Ammon's horn (tissue), 1 donor: ENCODE data around the gene CCDC33.

ENCODE experiments used
- DNase-seq: peaks from one replicate; pipeline ENCODE4 v3.0.0-alpha.2; 2016; ENCODE audit warnings: low spot score

Gene CCDC33

DNA sequence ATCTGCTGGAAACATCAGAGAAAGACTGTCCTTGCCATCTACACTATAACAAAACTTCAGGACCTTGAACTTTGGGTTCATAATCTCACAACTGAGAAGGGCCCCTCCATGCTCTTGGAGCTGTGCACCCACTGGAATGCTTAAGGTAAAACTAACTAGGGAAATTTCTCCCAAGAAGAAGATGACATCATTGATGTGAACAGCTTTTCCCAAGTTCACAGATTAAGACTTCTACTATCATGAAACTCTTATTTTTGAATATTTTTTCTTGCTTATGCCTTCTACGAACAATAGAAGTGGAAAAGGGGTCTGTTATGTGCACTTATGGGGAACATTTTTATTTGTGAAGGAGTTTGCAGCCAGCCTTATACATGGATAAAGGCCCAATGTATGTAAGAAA, 126.4 kb downstream of the CCDC33 start:
- DNase-seq = no peak

DNA sequence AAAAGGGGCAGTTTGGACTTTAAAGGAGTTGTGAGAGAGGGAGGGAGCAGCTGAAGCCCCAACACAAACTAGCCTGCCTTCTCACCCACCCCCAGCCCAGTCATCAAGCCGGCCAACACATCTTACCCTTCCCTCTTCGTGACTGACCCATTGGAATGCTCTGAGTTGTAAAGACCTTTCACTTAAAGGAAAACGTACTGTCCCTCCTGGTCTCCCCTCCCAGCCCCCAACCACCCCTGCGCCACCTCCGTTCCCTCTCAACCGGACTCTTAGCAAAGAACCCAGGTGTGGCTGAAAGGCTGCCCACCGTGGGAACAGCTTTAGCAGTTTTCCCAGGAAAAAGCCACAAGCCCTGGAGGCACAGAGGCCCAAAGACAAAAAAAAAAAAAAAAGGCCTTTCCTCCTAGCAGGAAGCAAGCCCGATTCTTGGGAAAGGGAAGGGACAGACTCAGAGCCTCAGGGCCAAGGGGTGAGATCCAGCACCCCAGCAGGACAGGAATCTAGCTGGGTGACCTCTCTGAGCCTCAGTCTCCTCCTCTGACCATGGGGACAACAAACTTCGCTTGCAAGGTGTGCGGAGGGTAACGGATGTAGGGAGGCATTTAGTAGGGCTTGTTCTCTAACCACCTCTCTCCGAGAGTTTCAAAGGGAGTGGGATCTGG, 128.9 kb downstream of the CCDC33 start:
- no peak for DNase-seq

DNA sequence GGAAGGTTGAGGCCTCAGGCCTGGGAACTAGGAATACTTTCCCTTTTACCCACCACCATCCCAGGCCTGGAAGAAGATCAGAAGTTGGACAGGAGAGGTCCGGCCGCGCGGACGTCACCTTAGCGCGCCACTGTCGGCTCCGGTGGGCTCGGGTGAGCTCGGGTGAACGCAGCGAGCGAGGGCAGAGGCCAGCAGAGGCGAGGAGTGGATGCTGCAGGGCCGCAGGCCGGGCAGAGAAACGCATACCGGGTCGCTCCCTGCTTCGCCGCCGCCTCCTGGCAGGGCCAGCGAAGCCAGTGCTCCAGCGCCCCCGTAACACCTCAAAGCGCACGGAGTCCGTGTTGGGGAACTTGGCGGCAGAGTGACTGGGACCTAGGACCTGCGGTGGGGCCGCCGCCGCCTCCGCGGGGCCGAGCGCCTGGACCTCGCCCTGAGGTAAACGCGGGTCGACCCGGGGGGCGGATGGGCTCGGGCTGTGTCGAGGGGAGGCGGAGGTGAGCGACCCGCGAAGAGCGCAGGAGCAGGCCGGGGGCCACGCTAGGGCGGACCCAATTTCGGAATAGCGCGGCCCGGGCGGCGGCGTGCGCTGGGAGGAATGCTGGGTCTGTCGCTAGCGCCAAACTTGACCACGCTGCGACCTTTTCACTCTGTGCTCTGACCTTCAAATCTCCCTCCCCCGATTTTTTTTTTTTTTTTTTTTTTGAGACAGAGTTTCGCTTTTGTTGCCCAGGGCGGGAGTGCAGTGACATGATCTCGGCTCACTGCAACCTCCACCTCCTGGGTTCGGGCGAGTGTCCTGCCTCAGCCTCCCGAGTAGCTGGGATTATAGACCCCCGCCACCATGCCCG, 129.7 kb downstream of the CCDC33 start:
- DNase-seq = no peak

DNA sequence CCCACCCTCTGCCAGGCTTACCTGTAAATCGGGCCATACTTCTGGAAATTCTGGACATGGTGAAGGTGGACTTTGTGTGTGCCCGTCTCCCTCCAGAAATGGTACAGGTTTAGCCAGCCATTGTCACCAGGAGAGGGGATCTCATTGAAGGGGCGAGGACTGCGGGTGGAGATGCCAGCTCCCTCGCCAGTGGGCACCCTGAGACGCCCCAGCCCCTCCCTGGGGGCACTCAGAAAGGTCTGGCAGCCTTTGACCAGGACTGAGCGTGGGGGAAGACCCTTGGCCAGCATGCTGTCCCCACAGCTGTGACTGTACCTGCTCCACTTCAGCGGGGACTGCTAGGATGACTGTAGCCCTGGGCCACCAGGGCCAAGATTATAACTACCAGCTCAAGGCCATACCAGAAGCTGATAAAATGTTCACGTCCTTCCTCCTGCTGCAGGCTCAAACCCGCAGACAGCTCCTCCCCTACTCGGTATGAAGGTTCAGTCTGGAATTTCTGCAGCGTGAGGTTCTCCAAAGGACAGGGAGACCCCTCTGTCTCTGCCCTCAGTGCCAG, 131.2 kb downstream of the CCDC33 start, which contains the start of gene CYP11A1:
TSS of gene CYP11A1 (minus strand) at position 351 of the 559 bp plus-strand sequence. CDS start at position 290, 61 bp downstream.
- DNase-seq = no peak

DNA sequence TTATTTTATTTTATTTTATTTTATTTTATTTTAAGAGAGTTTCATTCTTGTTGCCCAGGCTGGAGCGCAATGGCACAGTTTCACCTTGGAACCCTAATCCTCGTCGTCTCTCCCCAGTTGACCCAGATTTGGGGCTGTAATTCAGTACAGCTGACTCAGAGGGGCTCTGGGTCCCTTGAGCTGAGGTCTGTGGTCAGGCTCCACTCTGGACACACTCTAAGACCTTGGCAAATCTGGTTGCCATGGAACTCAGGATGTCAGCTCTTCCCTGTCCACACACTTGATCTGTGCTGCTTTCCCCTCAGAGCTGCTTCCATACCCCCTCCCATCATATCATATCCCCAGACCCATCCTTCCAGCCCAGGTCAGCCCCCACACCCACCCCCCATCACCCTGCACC, 132.0 kb downstream of the CCDC33 start:
- DNase-seq = no peak

DNA sequence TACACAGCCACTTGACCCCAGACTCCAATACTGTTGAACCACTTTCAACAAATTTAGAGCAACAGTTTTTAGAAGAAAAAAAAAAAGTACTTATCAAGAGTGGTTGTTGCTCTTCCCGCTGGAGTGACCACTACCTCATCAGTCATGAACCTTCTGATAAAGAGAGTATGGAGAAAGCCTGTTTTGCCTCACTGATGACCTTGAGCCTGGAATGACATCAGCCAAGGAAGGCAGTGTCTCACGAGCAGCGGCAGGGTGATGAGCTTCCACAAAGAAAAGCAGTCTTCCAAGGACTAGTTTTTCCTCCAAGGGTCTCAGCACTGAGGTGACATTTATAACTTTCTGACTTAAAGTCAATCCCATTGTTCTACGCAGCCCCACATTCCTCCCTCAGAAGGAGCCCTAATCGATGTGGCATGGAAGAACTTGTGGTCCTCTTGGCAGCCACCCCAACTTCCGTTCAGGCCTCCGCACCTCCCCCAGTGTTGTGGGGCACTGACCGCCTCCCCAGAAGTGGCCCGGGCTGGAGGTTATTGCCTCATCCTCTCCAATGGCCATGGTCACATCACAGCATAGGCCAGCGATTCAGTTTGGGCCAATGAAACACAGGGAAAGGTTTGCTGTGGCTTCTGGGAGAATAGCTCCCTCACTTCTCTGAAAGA, 133.1 kb downstream of the CCDC33 start:
- no peak for DNase-seq

DNA sequence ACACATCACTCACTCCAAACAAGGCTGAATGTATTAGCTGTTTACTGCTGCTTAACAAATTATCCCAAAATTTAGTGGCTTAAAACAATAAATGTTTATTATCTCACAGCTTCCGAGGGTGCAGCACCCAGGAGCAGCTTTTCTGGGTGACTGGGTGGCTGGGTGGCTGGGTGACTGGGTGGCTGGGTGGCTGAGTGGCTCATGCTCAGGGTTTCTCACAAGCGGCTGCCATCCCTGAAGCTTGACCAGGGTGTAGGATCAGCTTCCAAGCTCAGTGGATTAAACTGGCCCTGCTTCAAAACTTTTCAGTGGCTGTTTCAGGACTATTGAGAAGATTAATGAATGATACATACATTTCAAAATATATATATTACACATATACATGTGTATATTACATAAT, 133.6 kb downstream of the CCDC33 start:
- no peak for DNase-seq

DNA sequence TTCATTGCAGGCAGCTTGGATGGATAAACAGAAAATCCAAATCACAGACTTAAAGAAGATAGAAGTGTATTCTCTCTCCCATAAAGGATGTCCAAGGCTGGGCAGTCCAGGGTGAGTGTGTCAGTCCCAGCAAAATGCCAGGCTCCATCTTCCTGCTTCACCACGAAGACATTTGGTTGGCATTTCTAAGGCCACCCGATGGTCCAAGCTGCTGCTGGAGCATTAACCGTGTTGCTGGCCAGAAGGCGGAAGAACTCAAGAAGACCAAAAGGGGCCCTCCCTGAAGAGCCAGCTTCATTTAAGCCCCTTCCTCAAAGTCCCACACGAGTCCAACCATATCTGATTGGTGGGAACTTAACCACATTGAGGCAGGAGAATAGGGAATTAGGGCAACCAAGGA, 134.3 kb downstream of the CCDC33 start:
- no peak for DNase-seq

DNA sequence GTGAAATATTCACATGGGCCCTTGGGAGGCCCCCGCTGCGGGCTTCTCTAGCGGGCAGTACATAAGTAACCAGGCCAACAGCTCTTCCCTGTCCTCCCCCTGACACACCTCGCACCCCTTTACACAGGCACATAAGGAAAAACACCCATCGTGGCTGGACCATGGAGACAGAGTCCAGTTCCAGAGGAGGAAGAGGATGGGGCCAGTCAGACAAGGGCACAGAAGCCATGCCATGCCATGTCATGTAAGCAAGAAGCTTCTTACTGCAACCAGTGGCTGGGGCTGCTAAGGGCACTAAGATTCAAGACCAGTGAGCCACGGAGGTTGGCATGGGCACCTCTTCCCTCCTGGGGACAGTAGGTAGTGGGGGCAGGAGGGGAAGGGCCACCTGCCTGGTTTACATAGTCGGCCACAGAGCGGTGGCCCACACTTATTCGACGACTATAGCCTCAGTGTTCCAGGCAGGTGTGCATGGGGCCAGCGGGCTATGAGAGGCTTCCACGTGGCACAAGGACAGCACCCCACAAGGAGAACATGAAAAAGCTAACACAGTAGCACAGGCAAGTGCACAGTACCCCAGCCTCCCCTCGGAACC, 137.0 kb downstream of the CCDC33 start:
- no peak for DNase-seq

DNA sequence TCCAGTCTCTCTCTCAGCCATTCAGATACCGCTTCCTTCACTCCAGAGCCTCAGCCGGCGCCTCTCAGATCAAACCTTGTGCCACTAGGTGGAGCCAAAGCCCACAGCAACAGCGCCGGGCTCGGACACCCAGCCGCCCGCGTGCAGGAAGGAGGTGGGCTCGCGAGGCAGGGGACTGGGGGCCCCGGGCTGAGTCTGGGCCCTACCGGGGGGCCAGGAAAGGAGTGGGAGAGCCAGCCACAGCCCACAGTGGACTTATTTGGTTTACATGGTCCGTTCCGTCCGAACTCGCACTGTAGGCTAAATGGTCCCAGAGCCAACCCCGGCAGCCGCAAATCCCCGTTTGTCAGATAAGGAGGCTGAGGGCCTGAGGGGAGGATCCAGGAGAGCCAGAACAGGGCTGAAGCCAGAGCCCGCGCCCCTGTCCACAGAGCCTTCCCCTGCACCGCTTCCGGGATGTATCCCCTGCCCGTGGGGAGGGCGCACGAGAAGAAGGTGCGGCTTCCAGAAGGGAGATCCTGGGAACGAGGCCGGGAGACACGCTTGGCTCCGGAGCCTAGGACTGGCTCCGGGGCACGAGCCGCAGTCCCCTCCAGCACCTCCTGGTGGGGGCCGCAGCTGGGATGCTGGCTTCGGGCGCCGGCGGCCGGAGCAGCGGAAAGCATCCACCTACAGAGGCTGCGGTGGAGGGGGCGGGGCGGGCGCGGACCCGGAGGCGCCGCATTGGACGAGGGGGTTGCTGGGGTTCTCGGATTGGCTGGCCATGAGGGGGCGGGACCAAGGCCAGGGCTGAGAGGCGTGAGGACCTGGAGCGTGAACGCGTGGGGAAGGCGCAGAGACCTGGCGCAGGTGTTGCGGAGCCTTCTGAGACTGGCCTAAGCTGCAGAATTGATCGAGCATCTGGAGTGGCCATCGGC, 137.9 kb downstream of the CCDC33 start:
- peak; percentile 91 for DNase-seq

DNA sequence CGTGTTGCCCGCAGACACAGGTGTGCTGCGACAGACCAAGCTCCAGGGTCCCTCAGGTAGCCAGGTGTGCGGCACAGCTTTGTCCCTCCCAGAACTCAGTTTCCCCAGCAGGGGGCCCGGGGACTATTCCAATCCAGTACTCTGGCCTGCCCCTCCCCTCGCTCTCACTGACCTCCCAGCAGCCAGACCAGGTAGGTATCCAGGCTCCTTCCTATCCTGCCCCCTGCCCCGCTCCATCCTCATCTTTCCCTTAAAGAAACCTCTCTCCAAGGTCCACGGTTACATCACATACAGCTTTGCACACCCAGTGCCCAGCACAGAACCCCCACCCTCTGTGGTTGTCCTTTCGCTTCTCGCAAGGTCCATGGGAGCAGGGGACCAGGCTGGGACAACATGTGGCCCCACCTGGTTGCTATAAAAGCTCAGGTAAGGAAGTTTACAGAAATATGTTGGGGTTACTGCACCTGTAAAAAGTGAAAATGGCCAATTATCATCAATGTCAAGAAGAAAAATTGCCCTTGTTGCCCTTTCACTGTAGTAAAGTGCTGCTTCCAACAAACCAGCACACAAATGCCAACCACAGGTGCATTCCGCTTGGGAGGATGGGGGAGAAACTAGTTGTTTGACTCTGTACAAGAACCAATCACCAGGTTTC, 138.6 kb downstream of the CCDC33 start:
- DNase-seq = no peak

DNA sequence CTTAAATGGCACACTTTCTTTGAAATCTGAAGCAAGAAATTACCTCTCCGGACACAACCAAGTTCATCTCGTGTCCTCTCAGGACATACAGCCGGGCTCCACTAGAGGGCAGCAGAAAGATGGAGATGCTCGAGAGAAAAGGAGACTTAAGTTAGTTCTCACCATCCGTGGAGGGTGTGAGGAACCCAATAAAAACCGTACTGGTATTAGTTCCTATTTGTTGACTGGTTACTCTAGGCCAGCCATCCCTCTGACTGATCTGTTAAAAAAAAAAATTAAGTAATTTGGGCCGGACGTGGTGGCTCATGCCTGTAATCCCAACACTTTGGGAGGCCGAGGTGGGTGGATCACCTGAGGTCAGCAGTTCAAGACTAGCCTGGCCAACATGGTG, 139.2 kb downstream of the CCDC33 start:
- DNase-seq = peak; percentile 84

DNA sequence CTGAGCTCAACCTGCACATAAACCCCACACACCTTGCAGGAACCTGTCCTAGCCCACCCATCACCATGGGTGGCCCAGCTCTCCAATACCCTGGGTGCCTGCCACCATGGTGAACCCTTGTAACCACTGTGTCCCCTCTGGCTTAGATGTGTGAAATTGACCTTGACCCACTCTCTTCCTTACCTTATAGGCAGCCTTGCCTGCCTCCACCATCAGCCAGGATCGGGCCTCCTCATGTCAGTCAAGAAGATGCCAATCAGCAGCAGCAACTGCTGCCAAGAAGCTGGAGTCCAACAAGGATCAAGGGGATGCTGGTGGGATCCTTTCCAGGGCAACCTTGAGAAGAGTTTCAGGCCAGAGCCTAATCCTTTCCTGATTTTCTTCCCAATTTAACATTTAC, 140.1 kb downstream of the CCDC33 start:
- DNase-seq = no peak

DNA sequence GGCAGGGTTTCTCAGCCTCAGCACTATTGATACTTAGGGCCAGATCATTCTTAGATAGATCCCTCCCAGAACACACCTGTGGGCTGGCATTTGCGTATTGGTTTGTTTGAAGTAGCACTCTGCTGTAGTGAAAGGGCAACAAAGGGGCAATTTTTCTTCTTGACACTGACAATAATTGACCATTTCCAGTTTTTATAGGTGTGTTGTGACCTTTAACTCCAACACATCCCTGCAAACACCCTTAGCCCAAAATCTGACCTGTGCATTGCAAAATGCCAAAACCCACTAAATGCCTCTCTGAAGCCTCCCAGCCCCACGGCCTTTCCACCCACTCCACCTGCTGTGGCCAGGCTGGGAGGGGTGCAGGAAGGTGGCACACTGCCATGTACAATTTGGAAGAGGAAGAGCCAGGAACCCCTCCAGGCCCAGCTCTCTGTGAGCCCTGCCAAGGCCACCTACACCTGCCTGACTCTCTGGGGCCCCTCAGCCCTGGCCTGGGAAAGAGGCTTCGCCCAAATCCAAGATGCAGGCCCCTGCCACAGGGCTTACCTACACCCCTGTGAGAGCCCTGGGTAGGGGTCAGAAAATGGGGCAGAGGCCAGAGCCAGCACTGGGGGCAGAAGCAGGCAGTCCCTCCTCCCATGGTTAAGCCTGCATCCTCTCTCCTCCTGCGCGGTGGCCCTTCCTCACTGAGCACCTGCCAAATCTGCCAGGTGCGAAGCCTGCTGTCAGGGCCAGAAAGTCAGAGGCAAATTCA, 140.9 kb downstream of the CCDC33 start:
- DNase-seq = no peak

DNA sequence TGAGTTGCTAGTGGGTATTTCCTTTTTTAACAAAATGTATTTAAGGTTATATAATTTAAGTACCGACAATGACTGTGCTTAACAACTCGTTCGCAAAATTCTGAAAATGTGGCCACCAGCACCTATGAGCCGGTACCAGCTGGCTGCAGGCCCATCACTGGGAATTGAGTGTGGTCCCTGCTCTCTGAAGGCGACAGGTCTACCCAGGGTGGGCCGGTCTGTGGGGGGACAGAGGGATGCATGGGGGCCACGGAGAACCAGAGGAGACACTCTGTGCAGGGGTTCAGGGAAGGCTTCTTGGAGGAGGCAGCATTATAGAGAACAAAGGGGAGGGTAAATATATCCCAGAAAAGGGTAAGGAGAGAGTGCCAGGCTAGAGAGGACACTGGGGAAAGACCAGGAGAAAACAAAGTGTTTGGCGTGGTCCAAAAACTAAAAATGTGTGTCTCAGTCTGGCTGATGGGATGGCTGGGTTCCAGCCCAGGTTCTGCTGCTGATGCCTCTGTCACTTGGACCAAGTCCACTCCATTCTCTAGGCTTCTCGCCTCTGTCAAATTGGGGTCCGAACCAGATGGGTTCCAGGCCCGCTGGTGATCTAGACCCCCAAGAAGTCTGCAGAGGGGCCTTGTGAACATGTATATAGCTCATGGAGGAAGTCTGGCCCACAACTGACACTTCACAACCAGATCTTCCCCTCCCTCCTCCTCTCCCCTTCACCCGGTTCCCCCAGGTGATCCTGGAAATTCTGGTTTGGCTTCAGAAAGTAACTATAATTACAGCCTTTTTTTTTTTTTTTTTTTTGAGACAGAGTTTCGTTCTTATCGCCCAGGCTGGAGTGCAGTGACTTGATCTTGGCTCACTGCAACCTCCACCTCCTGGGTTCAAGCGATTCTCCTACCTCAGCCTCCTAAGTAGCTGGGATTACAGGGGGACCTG, 142.0 kb downstream of the CCDC33 start:
- DNase-seq = no peak

DNA sequence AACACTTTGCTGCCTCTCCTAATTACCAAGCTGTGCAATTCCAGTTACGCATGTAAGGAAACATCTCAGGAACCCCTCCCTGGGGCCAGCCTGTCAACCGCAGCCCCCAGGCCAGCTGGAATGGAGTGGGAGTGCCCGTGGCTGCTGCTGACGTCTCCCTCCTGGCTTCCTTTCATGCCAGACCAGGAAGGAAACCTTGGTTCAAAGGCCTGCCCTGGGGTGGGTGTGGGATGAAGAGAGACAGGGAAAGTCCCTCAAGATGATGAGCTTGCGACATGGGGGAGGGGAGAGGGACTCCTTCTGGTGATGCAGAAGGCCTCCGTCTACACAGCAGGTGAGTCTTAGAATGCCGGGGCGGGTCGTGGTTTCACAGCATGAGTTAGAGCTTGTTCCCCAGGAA, 142.7 kb downstream of the CCDC33 start:
- no peak for DNase-seq

DNA sequence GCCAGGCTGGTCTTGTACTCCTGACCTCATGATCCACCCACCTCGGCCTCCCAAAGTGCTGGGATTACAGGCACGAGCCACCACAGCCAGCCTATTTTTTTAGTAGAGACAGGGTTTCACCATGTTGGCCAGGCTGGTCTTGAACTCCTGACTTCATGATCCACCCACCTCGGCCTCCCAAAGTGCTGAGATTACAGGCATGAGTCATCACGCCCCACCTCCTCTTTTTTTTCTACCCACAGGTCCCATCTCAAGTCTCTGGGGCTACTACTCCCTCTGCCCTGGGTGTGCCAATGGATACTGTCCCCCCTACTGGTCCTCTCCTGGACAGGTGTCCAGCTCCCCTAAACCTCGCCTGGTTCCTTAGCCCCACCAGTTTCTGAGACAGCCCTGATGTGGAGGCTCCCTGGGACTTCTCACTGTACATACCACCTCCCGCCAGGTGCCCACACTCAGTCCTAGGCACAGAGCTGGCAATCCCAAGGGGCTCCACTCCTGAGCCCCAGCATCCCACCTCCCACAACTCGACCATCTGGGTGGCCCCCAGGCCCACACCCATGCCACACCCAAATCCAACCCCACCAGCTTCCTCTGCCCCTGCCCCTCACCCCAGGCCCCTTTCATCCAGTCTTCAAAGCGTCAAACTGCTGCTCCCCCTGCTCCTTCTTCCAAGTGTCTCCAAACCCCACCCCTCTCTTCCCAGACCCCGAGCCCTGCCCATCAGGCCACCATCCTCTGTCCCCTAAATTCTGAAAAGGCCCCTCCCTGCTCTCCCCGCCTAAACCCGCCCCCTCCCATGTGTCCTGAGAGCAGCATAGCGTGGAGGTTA, 144.4 kb downstream of the CCDC33 start:
- DNase-seq = no peak

DNA sequence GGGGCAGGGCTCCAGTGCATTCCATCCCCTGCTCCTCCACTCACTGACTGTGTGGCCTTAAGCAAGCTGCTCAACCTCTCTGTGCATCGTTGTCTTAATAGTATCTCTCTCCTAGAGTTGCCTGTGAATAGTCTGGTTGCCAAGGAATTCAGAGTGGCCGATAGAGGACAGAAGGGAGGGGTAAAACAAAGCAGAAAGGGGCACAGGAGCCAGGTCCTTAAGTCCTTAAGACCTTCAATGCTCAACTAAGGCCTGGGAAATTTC, 145.0 kb downstream of the CCDC33 start:
- no peak for DNase-seq
